Panc1 (cell line): ENCODE data around the gene PHLPP1.

Source experiments
- CTCF ChIP-seq: fragments of 450-650 bp; IDR thresholded peaks from 2 replicates; pipeline ENCODE4 v1.5.1; 2017; ENCODE audit warnings: mild to moderate bottlenecking
- REST ChIP-seq, 2 experiments: IDR thresholded peaks; 2 replicates each; pipeline ENCODE4 v1.6.1; 2011 to 2012; ENCODE audit warnings: low read depth in 2 of 2, control low read depth in 1 of 2, low read length in 1 of 2, mild to moderate bottlenecking in 1 of 2, moderate library complexity in 1 of 2; ENCODE audit not compliant: insufficient read depth in 1 of 2
- SIN3A ChIP-seq: IDR thresholded peaks from 2 replicates; pipeline ENCODE4 v1.6.1; 2012; ENCODE audit warnings: low read depth, mild to moderate bottlenecking, low read length, moderate library complexity, borderline replicate concordance; ENCODE audit not compliant: insufficient read depth

- TF ChIP-seq CTCF (no peak), REST (IDR thresholded peaks at IDR 0.05; ENCODE audit: insufficient read depth in 1 of 2, low read depth in 2 of 2, low read length in 1 of 2) (no peak), SIN3A (no peak)
Observed at GRCh38 chr18:62702259-62702658, 13.1 kb upstream of the PHLPP1 start.
